Liver (tissue), 9 donors: ENCODE data around the gene ZNF8. TPM values are rescaled to one million over a fixed set of nuclear protein-coding genes. Genes with fewer than 3 reads are reported as not detected.

Experiments
- DNase-seq: peaks from one replicate; pipeline ENCODE4 v3.0.0-alpha.2; 2017; ENCODE audit warnings: low spot score
- H3K27ac ChIP-seq, 2 donors: one replicate each; pipeline ENCODE4 v1.7.0; 2013; ENCODE audit warnings: inconsistent platforms in 2 of 2, low read length in 2 of 2, control low read depth in 1 of 2, low read depth in 1 of 2, mild to moderate bottlenecking in 1 of 2
- H3K27me3 ChIP-seq, 4 donors: one replicate each; pipeline versions ENCODE4 v1.6.1 to v1.7.0; 2013; ENCODE audit warnings: low read length in 3 of 4, inconsistent platforms in 1 of 4, mild to moderate bottlenecking in 1 of 4, moderate library complexity in 1 of 4; ENCODE audit not compliant: control insufficient read depth in 4 of 4, insufficient read depth in 4 of 4
- H3K36me3 ChIP-seq, 4 donors: one replicate each; pipeline versions ENCODE4 v1.6.1 to v1.7.0; 2013; ENCODE audit warnings: low read length in 3 of 4, mild to moderate bottlenecking in 3 of 4, low read depth in 1 of 4, moderate library complexity in 1 of 4; ENCODE audit not compliant: control insufficient read depth in 4 of 4, insufficient read depth in 3 of 4
- H3K4me1 ChIP-seq, 4 donors: one replicate each; pipeline versions ENCODE4 v1.6.1 to v1.7.0; 2013; ENCODE audit warnings: low read length in 3 of 4, mild to moderate bottlenecking in 3 of 4, moderate library complexity in 1 of 4; ENCODE audit not compliant: control insufficient read depth in 4 of 4, insufficient read depth in 4 of 4
- H3K4me3 ChIP-seq, 3 donors: one replicate each; pipeline versions ENCODE4 v1.6.1 to v1.7.0; 2013; ENCODE audit warnings: low read length in 3 of 3, control low read depth in 1 of 3, low read depth in 1 of 3, mild to moderate bottlenecking in 1 of 3
- H3K9ac ChIP-seq, 2 donors: one replicate each; pipeline ENCODE4 v1.7.0; 2013; ENCODE audit warnings: low read length in 2 of 2, mild to moderate bottlenecking in 2 of 2, moderate library complexity in 2 of 2, control low read depth in 1 of 2, low read depth in 1 of 2
- H3K9me3 ChIP-seq, 4 donors: one replicate each; pipeline versions ENCODE4 v1.6.1 to v1.7.0; 2013; ENCODE audit warnings: low read length in 3 of 4; ENCODE audit not compliant: control insufficient read depth in 4 of 4
- ATF3 ChIP-seq: IDR thresholded peaks from 2 replicates; pipeline ENCODE4 v1.6.1; 2016; ENCODE audit warnings: antibody characterized with exemption
- CTCF ChIP-seq: fragments of 150-350 bp; IDR thresholded peaks from 2 replicates; pipeline ENCODE4 v1.5.1; 2017; ENCODE audit warnings: improper control_type of control experiment, low read depth, low read length; ENCODE audit not compliant: missing input control
- EGR1 ChIP-seq, 2 donors: IDR thresholded peaks; 2 replicates each; pipeline ENCODE4 v1.6.1; 2016 to 2018; ENCODE audit warnings: antibody characterized with exemption in 2 of 2, low read depth in 2 of 2
- FOXA1 ChIP-seq: IDR thresholded peaks from 2 replicates; pipeline ENCODE4 v1.6.1; 2016; ENCODE audit warnings: antibody characterized with exemption
- FOXA2 ChIP-seq: IDR thresholded peaks from 2 replicates; pipeline ENCODE4 v1.6.1; 2016; ENCODE audit warnings: antibody characterized with exemption
- GABPA ChIP-seq, 2 donors: IDR thresholded peaks in 1 of 2; conservative IDR thresholded peaks in 1 of 2; 2 replicates each; pipeline ENCODE4 v1.6.1; 2016; ENCODE audit warnings: antibody characterized with exemption in 2 of 2, mild to moderate bottlenecking in 1 of 2, moderate library complexity in 1 of 2
- HNF4A ChIP-seq, 2 donors: conservative IDR thresholded peaks; 2 replicates each; pipeline ENCODE4 v1.6.1; 2016; ENCODE audit warnings: antibody characterized with exemption in 2 of 2, mild to moderate bottlenecking in 2 of 2
- HNF4G ChIP-seq: IDR thresholded peaks from 2 replicates; pipeline ENCODE4 v1.6.1; 2016; ENCODE audit warnings: antibody characterized with exemption
- JUND ChIP-seq, 2 donors: IDR thresholded peaks; 2 replicates each; pipeline ENCODE4 v1.6.1; 2016; ENCODE audit warnings: antibody characterized with exemption in 2 of 2
- MAX ChIP-seq: IDR thresholded peaks from 2 replicates; pipeline ENCODE4 v1.6.1; 2016; ENCODE audit warnings: antibody characterized with exemption
- NR2F2 ChIP-seq: IDR thresholded peaks from 2 replicates; pipeline ENCODE4 v1.6.1; 2016; ENCODE audit warnings: antibody characterized with exemption
- RAD21 ChIP-seq, 2 donors: IDR thresholded peaks; 2 replicates each; pipeline ENCODE4 v1.6.1; 2016; ENCODE audit warnings: antibody characterized with exemption in 2 of 2, mild to moderate bottlenecking in 2 of 2
- REST ChIP-seq: IDR thresholded peaks from 2 replicates; pipeline ENCODE4 v1.6.1; 2016; ENCODE audit warnings: antibody characterized with exemption, mild to moderate bottlenecking
- RXRA ChIP-seq, 2 donors: IDR thresholded peaks; 2 replicates each; pipeline ENCODE4 v1.6.1; 2017 to 2018; ENCODE audit warnings: antibody characterized with exemption in 2 of 2, mild to moderate bottlenecking in 1 of 2
- SP1 ChIP-seq: IDR thresholded peaks from 2 replicates; pipeline ENCODE4 v1.6.1; 2018; ENCODE audit warnings: antibody characterized with exemption, mild to moderate bottlenecking
- TAF1 ChIP-seq: conservative IDR thresholded peaks from 2 replicates; pipeline ENCODE4 v1.6.1; 2016; ENCODE audit warnings: antibody characterized with exemption, mild to moderate bottlenecking
- YY1 ChIP-seq: IDR thresholded peaks from 2 replicates; pipeline ENCODE4 v1.6.1; 2016; ENCODE audit warnings: antibody characterized with exemption, mild to moderate bottlenecking
- ZBTB33 ChIP-seq: IDR thresholded peaks from 2 replicates; pipeline ENCODE4 v1.6.1; 2016; ENCODE audit warnings: antibody characterized with exemption
- WGBS: extraction: QIAGEN DNeasy Blood & Tissue Kit; methylation state at CpG from one replicate; pipeline ENCODE4 v1.1.7; 2013; 5-methylcytosine and 5-hydroxymethylcytosine counted together
- polyA plus RNA-seq, 2 donors: library from polyadenylated mRNA; stranded (reverse) in 1 of 2; unstranded in 1 of 2; fragments of 200-250 nt in 1 of 2; fragments of >200 nt in 1 of 2; fragmentation: Nextera tagmentation in 1 of 2; extraction: Ambion mirVana in 1 of 2; gene quantifications; one replicate each; pipeline versions ENCODE4 v1.2.1 to v1.2.3, GENCODE V29; 2013 to 2015
- total RNA-seq, 2 donors: library from RNA; depleted of rRNA; stranded (reverse); fragments of >200 nt; gene quantifications; one replicate each; pipeline ENCODE4 v1.2.3, GENCODE V29; 2014
- donor health status: healthy.
- donor health status: healthy.
- donor health status: healthy.
- donor health status: healthy.
- donor health status: healthy.

Gene ZNF8
- total and polyA plus RNA-seq, 4 donors, result 0.37 to 4.6 (median 1.6) TPM

GRCh38 chr19:58349590-58349989 is 70.8 kb downstream of the ZNF8 start:
- H3K36me3 ChIP-seq, result peaks cover 0 to 6% (median 2%) of the 10 kb centered on the region in 4 donors
- peaks cover 19 to 65% (median 56%) of the 10 kb centered on the region in 4 donors for H3K4me1 ChIP-seq
- H3K27ac ChIP-seq, result peak overlapping the region; percentile 24 to 37
- peak overlapping the region in 1 of 3 donors; percentile 65 for H3K4me3 ChIP-seq
- no peak for DNase-seq
- H3K9me3 ChIP-seq, result no peaks in the 10 kb centered on the region
- WGBS, result 30% methylated on average over 8 of the region's 8 CpGs
- no peak for TF ChIP-seq EGR1 (IDR thresholded peaks at IDR 0.05; ENCODE audit: low read depth in 2 of 2)
- TF ChIP-seq REST, result no peak
- TF ChIP-seq ZBTB33, result no peak
- no peak for TF ChIP-seq YY1
- no peak for TF ChIP-seq FOXA2
- no peak for TF ChIP-seq ATF3
- no peak for TF ChIP-seq TAF1
- no peak for TF ChIP-seq MAX
- no peak for TF ChIP-seq RAD21 (IDR thresholded peaks at IDR 0.05)
- no peak for TF ChIP-seq CTCF
- TF ChIP-seq FOXA1, result no peak
- no peak for TF ChIP-seq HNF4G
- TF ChIP-seq SP1, result no peak
- TF ChIP-seq GABPA (IDR thresholded peaks at IDR 0.05 in 1 of 2, conservative IDR thresholded peaks at IDR 0.05 in 1 of 2), result no peak
- peak; percentile 33 to 38 for TF ChIP-seq RXRA (IDR thresholded peaks at IDR 0.05)
- peak; percentile 25 for TF ChIP-seq NR2F2
- TF ChIP-seq HNF4A (conservative IDR thresholded peaks at IDR 0.05), result peak; percentile 46 to 54
- TF ChIP-seq JUND (IDR thresholded peaks at IDR 0.05), result no peak
- H3K9ac ChIP-seq, result no peak overlapping the region
- H3K27me3 ChIP-seq, result no peaks in the 10 kb centered on the region
